Neuronal stem cell (in vitro differentiated cells): Measurements from ENCODE around the gene EXOC1. TPM values are rescaled to one million over a fixed set of nuclear protein-coding genes. Genes with fewer than 3 reads are reported as not detected.
A peak's percentile ranks its signal among the peaks of the same experiment; 100 is the strongest.

Experiments used
- DNase-seq: peaks from one replicate; pipeline ENCODE4 v3.0.0-alpha.2; 2013; ENCODE audit warnings: low spot score
- H2AFZ ChIP-seq: one replicate; pipeline ENCODE4 v1.6.1; 2013; ENCODE audit warnings: mild to moderate bottlenecking, low read length, inconsistent platforms
- H2AK5ac ChIP-seq: 2 replicates; pipeline ENCODE4 v1.6.1; 2013; ENCODE audit warnings: low read depth, mild to moderate bottlenecking, inconsistent platforms, low read length, moderate library complexity, mixed read lengths
- H2BK120ac ChIP-seq: 2 replicates; pipeline ENCODE4 v1.6.1; 2013; ENCODE audit warnings: low read depth, mild to moderate bottlenecking, inconsistent platforms, low read length, moderate library complexity, mixed read lengths
- H2BK12ac ChIP-seq: one replicate; pipeline ENCODE4 v1.6.1; 2013; ENCODE audit warnings: low read length, inconsistent platforms
- H2BK15ac ChIP-seq: 2 replicates; pipeline ENCODE4 v1.6.1; 2013; ENCODE audit warnings: mild to moderate bottlenecking, low read length, inconsistent platforms, mixed read lengths
- H2BK5ac ChIP-seq: one replicate; pipeline ENCODE4 v1.6.1; 2013; ENCODE audit warnings: inconsistent platforms, mild to moderate bottlenecking, low read length, moderate library complexity
- H3K14ac ChIP-seq: one replicate; pipeline ENCODE4 v1.6.1; 2013; ENCODE audit warnings: low read length, inconsistent platforms
- H3K18ac ChIP-seq: 2 replicates; pipeline ENCODE4 v1.6.1; 2013; ENCODE audit warnings: low read length, inconsistent platforms
- H3K23ac ChIP-seq: 2 replicates; pipeline ENCODE4 v1.6.1; 2013; ENCODE audit warnings: low read depth, mild to moderate bottlenecking, mixed read lengths, low read length, inconsistent platforms; ENCODE audit not compliant: poor library complexity
- H3K27ac ChIP-seq: replicated peaks from 3 replicates; pipeline ENCODE4 v1.5.1; 2013; ENCODE audit warnings: low read length, inconsistent platforms
- H3K27me3 ChIP-seq, 3 experiments: 2 replicates each; pipeline ENCODE4 v1.6.1; 2013; ENCODE audit warnings: low read length in 3 of 3, mild to moderate bottlenecking in 2 of 3, inconsistent platforms in 1 of 3, low read depth in 1 of 3, mixed read lengths in 1 of 3, moderate library complexity in 1 of 3; ENCODE audit not compliant: control insufficient read depth in 3 of 3, insufficient read depth in 3 of 3
- H3K36me3 ChIP-seq, 2 donors: replicated peaks in 1 of 2; 2 replicates each; pipeline ENCODE4 v1.6.1; 2013; ENCODE audit warnings: low read length in 2 of 2; ENCODE audit not compliant: control insufficient read depth in 2 of 2, insufficient read depth in 2 of 2
- H3K4ac ChIP-seq: 2 replicates; pipeline ENCODE4 v1.6.1; 2013; ENCODE audit warnings: inconsistent platforms, mild to moderate bottlenecking, low read length, moderate library complexity
- H3K4me1 ChIP-seq, 2 donors: 1 replicate in 1 of 2; 2 replicates in 1 of 2; pipeline ENCODE4 v1.6.1; 2013; ENCODE audit warnings: low read length in 2 of 2, low read depth in 1 of 2; ENCODE audit not compliant: control insufficient read depth in 2 of 2, insufficient read depth in 1 of 2
- H3K4me2 ChIP-seq: one replicate; pipeline ENCODE4 v1.6.1; 2013; ENCODE audit warnings: mild to moderate bottlenecking, low read length, inconsistent platforms; ENCODE audit not compliant: insufficient read depth, poor library complexity, severe bottlenecking
- H3K4me3 ChIP-seq, 2 donors: 2 replicates each; pipeline ENCODE4 v1.5.1; 2013; ENCODE audit warnings: low read length in 2 of 2, mild to moderate bottlenecking in 2 of 2, inconsistent platforms in 1 of 2, moderate library complexity in 1 of 2
- H3K79me1 ChIP-seq: one replicate; pipeline ENCODE4 v1.6.1; 2013; ENCODE audit warnings: low read depth, mild to moderate bottlenecking, inconsistent platforms, low read length, moderate library complexity
- H3K9ac ChIP-seq: one replicate; pipeline ENCODE4 v1.6.1; 2013; ENCODE audit warnings: mild to moderate bottlenecking, low read depth, low read length, inconsistent platforms; ENCODE audit not compliant: poor library complexity
- H3K9me3 ChIP-seq, 2 donors: replicated peaks in 1 of 2; 2 replicates each; pipeline versions ENCODE3 to v1.6.1; 2013; ENCODE audit warnings: low read length in 2 of 2, mild to moderate bottlenecking in 2 of 2, inconsistent platforms in 1 of 2, low read depth in 1 of 2, mixed read lengths in 1 of 2, moderate library complexity in 1 of 2; ENCODE audit not compliant: control insufficient read depth in 2 of 2, insufficient read depth in 1 of 2
- H4K8ac ChIP-seq: one replicate; pipeline ENCODE4 v1.6.1; 2013; ENCODE audit warnings: low read depth, mild to moderate bottlenecking, inconsistent platforms, low read length, moderate library complexity
- H4K91ac ChIP-seq: one replicate; pipeline ENCODE4 v1.6.1; 2013; ENCODE audit warnings: low read length, low read depth, mild to moderate bottlenecking, inconsistent platforms; ENCODE audit not compliant: poor library complexity
- WGBS, 2 donors: extraction: QIAGEN DNeasy Blood & Tissue Kit; methylation state at CpG; one replicate each; pipeline ENCODE4 v1.1.7; 2013; ENCODE audit warnings: missing lambda C conversion rate in 2 of 2, mixed read lengths in 1 of 2; ENCODE audit not compliant: insufficient read length in 2 of 2, insufficient replicate concordance in 1 of 2; ENCODE audit errors: extremely low coverage in 2 of 2; 5-methylcytosine and 5-hydroxymethylcytosine counted together
- polyA plus RNA-seq, 2 experiments: library from polyadenylated mRNA; stranded (reverse); fragments of 200-250 nt; gene quantifications; one replicate each; pipeline ENCODE4 v1.2.3, GENCODE V29; 2013

Gene EXOC1
- polyA plus RNA-seq (2013, experiment 1 of 2), result 22.4 TPM
- polyA plus RNA-seq (2013, experiment 2 of 2), result 22.5 TPM

DNA sequence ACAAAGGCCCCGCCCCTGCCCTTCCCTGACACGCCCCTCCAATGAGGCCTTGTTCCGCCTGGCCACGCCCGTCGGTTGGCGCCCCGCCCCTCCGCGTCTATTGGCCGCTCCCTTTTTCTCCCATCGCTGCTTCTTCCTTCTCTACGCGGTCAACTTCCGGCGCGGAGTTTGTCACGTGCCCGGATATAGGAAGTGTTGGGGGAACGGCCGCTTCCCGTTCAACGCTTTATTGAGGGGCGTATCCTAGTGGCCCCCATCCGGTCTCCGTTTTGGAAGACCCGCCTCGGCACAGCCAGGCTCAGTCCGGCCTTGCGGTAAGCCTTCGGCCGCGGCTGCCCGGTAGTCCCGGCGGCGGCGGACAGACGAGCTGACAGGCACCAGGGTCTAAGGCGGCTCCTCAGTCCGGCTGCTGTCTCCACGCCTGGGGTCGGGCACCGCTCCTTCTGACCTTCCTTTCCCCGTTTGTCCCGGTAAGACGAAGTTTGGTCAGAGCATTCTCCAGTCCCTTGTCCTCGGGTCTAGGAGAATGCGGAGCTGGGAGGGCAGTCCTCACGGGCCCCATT is at the start of gene EXOC1:
EXOC1 (plus strand) TSS at position 165 of the 563 bp plus-strand sequence. CDS start 4,676 bp downstream, outside the sequence.
- H3K36me3 ChIP-seq, result peaks cover 0 to 6% of the 10 kb centered on the region in 2 donors
- no peak within 1 kb of the TSS for H3K27ac ChIP-seq
- H2BK12ac ChIP-seq, result no peak within 1 kb of the TSS
- peak within 1 kb of the TSS; percentile 31 for H3K14ac ChIP-seq
- no peak within 1 kb of the TSS for H2BK15ac ChIP-seq
- peaks cover 4% of the 10 kb centered on the region for H3K79me1 ChIP-seq
- H2BK120ac ChIP-seq, result no peak within 1 kb of the TSS
- peak within 1 kb of the TSS; percentile 61 for H3K4me2 ChIP-seq
- peaks cover 0 to 2% of the 10 kb centered on the region in 2 donors for H3K9me3 ChIP-seq
- DNase-seq, result peak; percentile 89
- no CpG with 5 or more reads among the region's 50 CpGs for WGBS, 2 donors
- no peak within 1 kb of the TSS for H2AK5ac ChIP-seq
- H4K91ac ChIP-seq, result no peak within 1 kb of the TSS
- peak within 1 kb of the TSS; percentile 92 to 99 for H3K4me3 ChIP-seq
- H3K27me3 ChIP-seq, result peaks cover 0 to 28% (median 2%) of the 10 kb centered on the region in 3 experiments
- H3K23ac ChIP-seq, result peak within 1 kb of the TSS; percentile 95
- peaks cover 2 to 10% of the 10 kb centered on the region in 2 donors for H3K4me1 ChIP-seq
- peak within 1 kb of the TSS; percentile 93 for H3K9ac ChIP-seq
- peak within 1 kb of the TSS; percentile 57 for H3K4ac ChIP-seq
- H2BK5ac ChIP-seq, result peak within 1 kb of the TSS; percentile 59
- H2AFZ ChIP-seq, result peak within 1 kb of the TSS; percentile 99
- no peak within 1 kb of the TSS for H4K8ac ChIP-seq
- H3K18ac ChIP-seq, result peak within 1 kb of the TSS; percentile 93

GRCh38 chr4:55807556-55807955 is 45.9 kb upstream of the EXOC1 start:
- H3K36me3 ChIP-seq, result no peaks in the 10 kb centered on the region
- H4K91ac ChIP-seq, result no peak overlapping the region
- no peak overlapping the region for H3K14ac ChIP-seq
- DNase-seq, result no peak
- no peaks in the 10 kb centered on the region for H3K9me3 ChIP-seq
- H3K9ac ChIP-seq, result no peak overlapping the region
- H4K8ac ChIP-seq, result no peak overlapping the region
- H3K4me2 ChIP-seq, result no peak overlapping the region
- no peak overlapping the region for H2BK12ac ChIP-seq
- no peak overlapping the region for H3K23ac ChIP-seq
- H3K4me3 ChIP-seq, result no peak overlapping the region
- no peak overlapping the region for H2BK15ac ChIP-seq
- H2BK5ac ChIP-seq, result no peak overlapping the region
- H3K18ac ChIP-seq, result no peak overlapping the region
- H3K27ac ChIP-seq, result no peak overlapping the region
- H2AK5ac ChIP-seq, result no peak overlapping the region
- no peak overlapping the region for H3K4ac ChIP-seq
- peaks cover 0 to 5% of the 10 kb centered on the region in 2 donors for H3K4me1 ChIP-seq
- no peak overlapping the region for H2AFZ ChIP-seq
- H3K27me3 ChIP-seq, result no peaks in the 10 kb centered on the region
- no peaks in the 10 kb centered on the region for H3K79me1 ChIP-seq
- no peak overlapping the region for H2BK120ac ChIP-seq

DNA sequence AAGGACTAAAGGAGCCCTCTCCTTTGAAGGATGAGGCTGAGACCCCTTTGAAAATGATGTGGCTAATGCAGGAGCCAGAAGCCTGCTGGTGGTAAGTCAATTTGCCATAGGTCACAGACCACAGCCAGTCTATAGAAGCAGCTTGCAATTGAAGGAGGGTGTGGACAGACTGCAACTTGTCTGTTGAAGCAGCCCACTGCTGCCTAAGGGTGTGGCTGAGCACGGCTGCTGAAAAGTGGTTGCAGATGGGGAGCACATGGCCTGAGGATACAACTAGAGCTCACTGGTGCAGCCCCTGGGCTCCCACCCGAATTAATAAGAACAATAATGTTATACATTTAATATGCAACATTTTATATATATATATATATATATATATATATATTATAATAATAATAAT is 45.3 kb upstream of the EXOC1 start:
- no peaks in the 10 kb centered on the region for H3K79me1 ChIP-seq
- no peaks in the 10 kb centered on the region for H3K27me3 ChIP-seq
- peak overlapping the region in 1 of 2 donors; percentile 58 for H3K4me3 ChIP-seq
- H2BK15ac ChIP-seq, result no peak overlapping the region
- no peak overlapping the region for H3K27ac ChIP-seq
- no peak overlapping the region for H4K8ac ChIP-seq
- no peak overlapping the region for H3K14ac ChIP-seq
- WGBS, 2 donors, result no CpG with 5 or more reads among the region's 2 CpGs
- no peak overlapping the region for H2AFZ ChIP-seq
- no peak overlapping the region for H3K4ac ChIP-seq
- H2BK12ac ChIP-seq, result no peak overlapping the region
- H3K23ac ChIP-seq, result no peak overlapping the region
- no peak overlapping the region for H3K9ac ChIP-seq
- H2BK120ac ChIP-seq, result no peak overlapping the region
- H3K18ac ChIP-seq, result no peak overlapping the region
- peaks cover 0 to 5% of the 10 kb centered on the region in 2 donors for H3K4me1 ChIP-seq
- no peaks in the 10 kb centered on the region for H3K9me3 ChIP-seq
- H2BK5ac ChIP-seq, result no peak overlapping the region
- H3K36me3 ChIP-seq, result no peaks in the 10 kb centered on the region
- no peak overlapping the region for H4K91ac ChIP-seq
- DNase-seq, result no peak
- H3K4me2 ChIP-seq, result no peak overlapping the region
- H2AK5ac ChIP-seq, result no peak overlapping the region

DNA sequence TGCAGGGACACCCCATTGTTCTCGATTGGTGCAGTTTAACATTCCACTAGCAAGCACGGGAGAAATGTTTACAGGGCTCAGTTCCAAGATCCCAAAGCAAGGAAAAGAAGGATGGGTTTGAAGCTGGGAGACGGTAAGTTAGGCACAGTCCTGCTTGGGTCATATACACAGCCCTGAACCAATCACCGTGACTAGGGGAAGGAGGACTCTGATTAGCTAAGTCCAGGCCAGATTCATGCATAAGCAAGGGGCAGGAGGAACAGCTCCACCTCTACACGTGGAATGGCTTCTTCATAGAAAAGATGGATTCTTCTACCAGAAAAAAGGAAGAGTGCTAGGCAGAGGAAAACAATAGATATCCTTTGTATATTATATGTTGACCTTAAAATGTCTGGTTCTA is 44.8 kb upstream of the EXOC1 start:
- H3K36me3 ChIP-seq, result no peaks in the 10 kb centered on the region
- H3K4me2 ChIP-seq, result no peak overlapping the region
- peaks cover under 1% of the 10 kb centered on the region for H3K79me1 ChIP-seq
- no peak overlapping the region for H4K91ac ChIP-seq
- peak overlapping the region in 1 of 2 donors; percentile 54 for H3K4me3 ChIP-seq
- no peak overlapping the region for H3K4ac ChIP-seq
- WGBS, 2 donors, result no CpG with 5 or more reads among the region's 5 CpGs
- H4K8ac ChIP-seq, result no peak overlapping the region
- no peak overlapping the region for H2BK12ac ChIP-seq
- H3K14ac ChIP-seq, result no peak overlapping the region
- H3K18ac ChIP-seq, result no peak overlapping the region
- H2AK5ac ChIP-seq, result no peak overlapping the region
- no peak overlapping the region for H2AFZ ChIP-seq
- no peak overlapping the region for H3K23ac ChIP-seq
- H3K27ac ChIP-seq, result no peak overlapping the region
- H3K9ac ChIP-seq, result no peak overlapping the region
- H3K4me1 ChIP-seq, result peaks cover 0 to 5% of the 10 kb centered on the region in 2 donors
- no peak overlapping the region for H2BK120ac ChIP-seq
- DNase-seq, result no peak
- H2BK15ac ChIP-seq, result no peak overlapping the region
- H3K27me3 ChIP-seq, result no peaks in the 10 kb centered on the region
- no peaks in the 10 kb centered on the region for H3K9me3 ChIP-seq
- H2BK5ac ChIP-seq, result no peak overlapping the region
